Pancreas (tissue), 10 donors: ENCODE results near the gene OR10H3. TPM values are rescaled to one million over a fixed set of nuclear protein-coding genes. Genes with fewer than 3 reads are reported as not detected.

ENCODE experiments used
- ATAC-seq, 4 donors: fragments of 200-7000 bp; cut with Tn5 transposase; one replicate each; pipeline versions ENCODE4 v1.8.0 to v1.9.1; 2020; ENCODE audit warnings: mild to moderate bottlenecking in 4 of 4, moderate library complexity in 4 of 4
- DNase-seq, 6 donors: peaks; one replicate each; pipeline ENCODE4 v3.0.0-alpha.2; 2020
- FAIRE-seq: peaks from 2 replicates; lab custom pipeline; 2012; peaks lifted over from hg19 to GRCh38; lab: Jason Lieb, UNC
- H3K27ac ChIP-seq, 4 donors: fragments of 200-600 bp; sonication (generic); 1 replicate in 3 of 4; 2 replicates in 1 of 4; pipeline versions ENCODE4 v1.5.0 to v1.8.0; 2020
- H3K27me3 ChIP-seq, 4 donors: fragments of 200-600 bp; one replicate each; pipeline ENCODE4 v1.8.0; 2021
- H3K36me3 ChIP-seq, 3 donors: fragments of 200-600 bp; sonication (generic) in 1 of 3; one replicate each; pipeline versions ENCODE4 v1.5.0 to v1.8.0; 2020 to 2021
- H3K4me1 ChIP-seq, 3 donors: fragments of 200-600 bp; one replicate each; pipeline ENCODE4 v1.8.0; 2021
- H3K4me3 ChIP-seq, 4 donors: fragments of 200-600 bp; sonication (generic) in 2 of 4; one replicate each; pipeline versions ENCODE4 v1.5.0 to v1.8.0; 2020 to 2021
- H3K9me3 ChIP-seq, 4 donors: fragments of 200-600 bp; one replicate each; pipeline ENCODE4 v1.8.0; 2021
- CTCF ChIP-seq, 4 donors: fragments of 200-600 bp; sonication (generic) in 3 of 4; IDR thresholded peaks; one replicate each; pipeline versions ENCODE4 v1.5.0 to v1.8.0; 2021; ENCODE audit warnings: antibody characterized with exemption in 4 of 4
- WGBS, 2 donors: extraction: QIAGEN DNeasy Blood & Tissue Kit; methylation state at CpG; one replicate each; pipeline ENCODE4 v1.1.7; 2013; 5-methylcytosine and 5-hydroxymethylcytosine counted together
- intact Hi-C, 3 donors: fragments of 100-400 bp; cut with DNase I; formaldehyde crosslinking; loops; one replicate each; pipeline versions ENCODE4 v1.11.1 to v1.14.2; 2022
- polyA plus RNA-seq, 2 donors: library from polyadenylated mRNA; stranded (reverse); fragments of 200-250 nt; gene quantifications; one replicate each; pipeline ENCODE4 v1.2.3, GENCODE V29; 2013
- total RNA-seq, 6 donors: library from RNA; stranded (reverse); fragmentation: NEBNext Ultra II Directional in 4 of 6; extraction: Animal tissue kit (Norgen Biotek cat#: 25700) in 4 of 6; gene quantifications; one replicate each; pipeline versions ENCODE4 v1.2.1 to v1.2.4, GENCODE V29; 2021 to 2023
- donor health status: healthy with polysubstance abuse.
- donor health status: DM: no; HTN: no; CAD: no; lungs with moderate emphysema.
- donor health status: DM: no; HTN: no; CAD: no.
- donor health status: control.
- donor health status: control.
- donor health status: Bipolar disorder and iron deficiency.
- donor health status: DM: yes; HTN: yes; CAD: no.
- donor health status: DM: no; HTN: no; CAD: no.
- donor health status: DM: no; HTN: no; CAD: no.
- donor health status: DM: yes; HTN: yes; CAD: no.

The OR10H3 gene
- total and polyA plus RNA-seq, 8 donors, result not detected

- H3K27ac ChIP-seq, result no peak overlapping the region
- intact Hi-C loops, result no loop called here
- TF ChIP-seq CTCF (IDR thresholded peaks at IDR 0.05), result no peak
- H3K4me3 ChIP-seq, result no peak overlapping the region
- H3K27me3 ChIP-seq, result peaks cover 0 to 7% (median 0%) of the 10 kb centered on the region in 4 donors
- no peaks in the 10 kb centered on the region for H3K9me3 ChIP-seq
- FAIRE-seq, result no peak
- no peaks in the 10 kb centered on the region for H3K36me3 ChIP-seq
- DNase-seq, result no peak
- H3K4me1 ChIP-seq, result no peaks in the 10 kb centered on the region
- 60 to 82% methylated on average over 1 of the region's 1 CpG for WGBS, 2 donors
- ATAC-seq, result no peak
Measured at GRCh38 chr19:15715642-15716041, 22.1 kb upstream of the OR10H3 start.

- no peaks in the 10 kb centered on the region for H3K9me3 ChIP-seq
- H3K36me3 ChIP-seq, result no peaks in the 10 kb centered on the region
- peaks cover 0 to 7% (median 0%) of the 10 kb centered on the region in 4 donors for H3K27me3 ChIP-seq
- H3K4me3 ChIP-seq, result no peak overlapping the region
- intact Hi-C loops, result no loop called here
- no peaks in the 10 kb centered on the region for H3K4me1 ChIP-seq
- TF ChIP-seq CTCF (IDR thresholded peaks at IDR 0.05), result no peak
- FAIRE-seq (no peak), ATAC-seq (no peak), DNase-seq (no peak)
- 10 to 15% methylated on average over 6 of the region's 6 CpGs for WGBS, 2 donors
- H3K27ac ChIP-seq, result no peak overlapping the region
Measured at GRCh38 chr19:15717809-15718208, 20.0 kb upstream of the OR10H3 start.

GRCh38 chr19:15721268-15721667, 16.5 kb upstream of the OR10H3 start:
- Histone ChIP-seq H3K27me3 (peaks cover 0 to 28% (median 0%) of the 10 kb centered on the region in 4 donors), H3K9me3 (no peaks in the 10 kb centered on the region), H3K27ac (no peak overlapping the region), H3K4me3 (no peak overlapping the region), H3K4me1 (no peaks in the 10 kb centered on the region), H3K36me3 (no peaks in the 10 kb centered on the region)
- no peak for TF ChIP-seq CTCF (IDR thresholded peaks at IDR 0.05)
- intact Hi-C loops, result no loop called here
- FAIRE-seq (no peak), DNase-seq (no peak), ATAC-seq (no peak)
- 69 to 81% methylated on average over 1 of the region's 1 CpG for WGBS, 2 donors

GRCh38 chr19:15722956-15723355, 14.8 kb upstream of the OR10H3 start:
- FAIRE-seq, result no peak
- no peaks in the 10 kb centered on the region for H3K4me1 ChIP-seq
- DNase-seq, result no peak
- no peak overlapping the region for H3K4me3 ChIP-seq
- H3K9me3 ChIP-seq, result no peaks in the 10 kb centered on the region
- ATAC-seq, result no peak
- H3K27me3 ChIP-seq, result peaks cover 0 to 25% (median 0%) of the 10 kb centered on the region in 4 donors
- no peak overlapping the region for H3K27ac ChIP-seq
- TF ChIP-seq CTCF (IDR thresholded peaks at IDR 0.05), result no peak
- intact Hi-C loops, result no loop called here
- 11 to 17% methylated on average over 25 of the region's 25 CpGs for WGBS, 2 donors
- no peaks in the 10 kb centered on the region for H3K36me3 ChIP-seq

- intact Hi-C loops, result no loop called here
- ATAC-seq (no peak), DNase-seq (no peak), FAIRE-seq (no peak)
- Histone ChIP-seq H3K27me3 (peaks cover 0 to 25% (median 0%) of the 10 kb centered on the region in 4 donors), H3K4me1 (no peaks in the 10 kb centered on the region), H3K27ac (no peak within 1 kb of the TSS), H3K9me3 (no peaks in the 10 kb centered on the region), H3K4me3 (no peak within 1 kb of the TSS), H3K36me3 (no peaks in the 10 kb centered on the region)
- no peak for TF ChIP-seq CTCF (IDR thresholded peaks at IDR 0.05)
- 55 to 65% methylated on average over 5 of the region's 5 CpGs for WGBS, 2 donors
Measured at GRCh38 chr19:15727724-15728123, 10.1 kb upstream of the OR10H3 start, which contains the start of gene OR10H2. OR10H2 (plus strand) TSS chr19:15728024; CDS start chr19:15728044, 20 bp downstream.
